Activated CD4-positive, alpha-beta T cell treated with anti-CD3 and anti-CD28 coated beads, Interleukin-2, amount 50 U/mL, for 24 hours (primary cell): ENCODE data around the gene TSPYL4.

Experiments used
- DNase-seq, 2 donors: peaks; one replicate each; pipeline ENCODE4 v3.0.0-alpha.2; 2020; ENCODE audit warnings: low read depth in 1 of 2, low spot score in 1 of 2

The TSPYL4 gene

GRCh38 chr6:116229287-116229913 is 24.5 kb downstream of the TSPYL4 start:
- DNase-seq = no peak

- DNase-seq = no peak
Measured at GRCh38 chr6:116223355-116223754, 30.5 kb downstream of the TSPYL4 start.

- DNase-seq = no peak
Measured at GRCh38 chr6:116221911-116222310, 32.0 kb downstream of the TSPYL4 start.

GRCh38 chr6:116221067-116221466 is 32.8 kb downstream of the TSPYL4 start:
- no peak for DNase-seq

- no peak for DNase-seq
Measured at GRCh38 chr6:116218866-116219265, 35.0 kb downstream of the TSPYL4 start.

GRCh38 chr6:116218172-116218633 is 35.7 kb downstream of the TSPYL4 start:
- no peak for DNase-seq

GRCh38 chr6:116217069-116217468 is 36.8 kb downstream of the TSPYL4 start:
- no peak for DNase-seq

- DNase-seq = no peak
Measured at GRCh38 chr6:116215414-116215813, 38.5 kb downstream of the TSPYL4 start.

- DNase-seq = no peak
Measured at GRCh38 chr6:116214681-116215080, 39.2 kb downstream of the TSPYL4 start.

- no peak for DNase-seq
Measured at GRCh38 chr6:116210750-116211425, 43.0 kb downstream of the TSPYL4 start.

GRCh38 chr6:116210316-116210715 is 43.6 kb downstream of the TSPYL4 start:
- no peak for DNase-seq

- DNase-seq = no peak
Measured at GRCh38 chr6:116208056-116208785, 45.7 kb downstream of the TSPYL4 start.

GRCh38 chr6:116206231-116206903 is 47.5 kb downstream of the TSPYL4 start:
- DNase-seq = no peak

GRCh38 chr6:116205281-116205680 is 48.6 kb downstream of the TSPYL4 start:
- no peak for DNase-seq

GRCh38 chr6:116201538-116201937 is 52.3 kb downstream of the TSPYL4 start:
- no peak for DNase-seq

GRCh38 chr6:116200619-116201249 is 53.1 kb downstream of the TSPYL4 start:
- DNase-seq = no peak
